GM12878 (cell line): ENCODE data around the gene FARS2. TPM values are rescaled to one million over a fixed set of nuclear protein-coding genes. Genes with fewer than 3 reads are reported as not detected.

Experiments
- ATAC-seq: fragments of 200-7000 bp; cut with Tn5 transposase; 3 replicates; pipeline ENCODE4 v1.9.1; 2020; ENCODE audit warnings: mild to moderate bottlenecking, moderate library complexity
- BruUV-seq: library from RNA; stranded (reverse); fragments of 400-500 nt; replicated peaks from 2 replicates; lab custom pipeline; 2021; lab: Mats Ljungman, UMichigan
- CTCF ChIA-PET: fragments of 300-600 bp; sonication (Branson Sonifier 250); formaldehyde crosslinking; extraction: SDS; loops from one replicate; lab custom pipeline; 2021; ENCODE audit warnings: inconsistent platforms; lab: Yijun Ruan, JAX
- POLR2A ChIA-PET: fragments of 350-600 bp; formaldehyde crosslinking; extraction: SDS; loops from one replicate; lab custom pipeline; 2021; ENCODE audit warnings: inconsistent platforms; lab: Charles Lee
- RAD21 ChIA-PET: fragments of 300-600 bp; sonication (Branson Sonifier 250); formaldehyde crosslinking; loops from one replicate; lab custom pipeline; 2023; ENCODE audit warnings: antibody characterized with exemption; ENCODE audit not compliant: unreplicated experiment; lab: Charles Lee
- SMC1A ChIA-PET: fragments of 300-600 bp; sonication (Branson Sonifier 250); formaldehyde crosslinking; loops from one replicate; lab custom pipeline; 2023; ENCODE audit not compliant: unreplicated experiment, uncharacterized antibody; lab: Charles Lee
- DNase-seq: peaks from one replicate; pipeline ENCODE4 v3.0.0-alpha.2; 2011; ENCODE audit warnings: low read depth, low spot score
- FAIRE-seq: peaks from 3 replicates; lab custom pipeline; 2011; peaks lifted over from hg19 to GRCh38; lab: Jason Lieb, UNC
- H2AFZ ChIP-seq: 2 replicates; pipeline ENCODE4 v1.6.0; 2011; ENCODE audit warnings: low read depth, low read length, control low read depth; ENCODE audit not compliant: control insufficient read depth
- H3K27ac ChIP-seq: 2 replicates; pipeline ENCODE4 v1.5.1; 2011; ENCODE audit warnings: control low read depth; ENCODE audit not compliant: control insufficient read depth, insufficient read depth
- H3K27me3 ChIP-seq, 2 experiments: replicated peaks in 1 of 2; 2 replicates each; pipeline versions ENCODE4 v1.6.0 to v1.6.1; 2011; ENCODE audit warnings: low read length in 1 of 2; ENCODE audit not compliant: control insufficient read depth in 2 of 2, insufficient read depth in 2 of 2
- H3K36me3 ChIP-seq, 2 experiments: 2 replicates each; pipeline ENCODE4 v1.5.1; 2011; ENCODE audit warnings: low read length in 1 of 2; ENCODE audit not compliant: control insufficient read depth in 2 of 2, insufficient read depth in 2 of 2
- H3K4me1 ChIP-seq: 2 replicates; pipeline ENCODE4 v1.6.1; 2011; ENCODE audit warnings: mild to moderate bottlenecking, low read length, moderate library complexity, mixed read lengths; ENCODE audit not compliant: control insufficient read depth, insufficient read depth
- H3K4me2 ChIP-seq: 2 replicates; pipeline ENCODE4 v1.6.0; 2011; ENCODE audit warnings: control low read depth; ENCODE audit not compliant: control insufficient read depth, insufficient read depth
- H3K4me3 ChIP-seq: fragments of 200-600 bp; sonication (generic); 2 replicates; pipeline ENCODE4 v1.5.1; 2016
- H3K79me2 ChIP-seq: 2 replicates; pipeline ENCODE4 v1.6.0; 2011; ENCODE audit warnings: low read length; ENCODE audit not compliant: control insufficient read depth, insufficient read depth
- H3K9ac ChIP-seq: 2 replicates; pipeline ENCODE4 v1.8.0; 2011; ENCODE audit warnings: low read length, control low read depth, mixed read lengths; ENCODE audit not compliant: control insufficient read depth, insufficient read depth
- H3K9me3 ChIP-seq: replicated peaks from 3 replicates; pipeline ENCODE4 v1.5.1; 2011; ENCODE audit warnings: mild to moderate bottlenecking, low read length; ENCODE audit not compliant: control insufficient read depth, insufficient read depth
- H4K20me1 ChIP-seq: 2 replicates; pipeline ENCODE4 v1.6.0; 2011; ENCODE audit not compliant: control insufficient read depth, insufficient read depth
- HCFC1 ChIP-seq: fragments of 150-350 bp; IDR thresholded peaks from 2 replicates; pipeline ENCODE4 v1.6.1; 2014; ENCODE audit warnings: low read length
- JUND ChIP-seq: IDR thresholded peaks from 2 replicates; pipeline ENCODE4 v1.6.1; 2012; ENCODE audit warnings: low read depth, mild to moderate bottlenecking, low read length, improper control_type of control experiment, moderate library complexity
- LARP7 ChIP-seq: fragments of 450-650 bp; IDR thresholded peaks from 2 replicates; pipeline ENCODE4 v1.6.1; 2017; ENCODE audit warnings: mild to moderate bottlenecking
- NFYB ChIP-seq: IDR thresholded peaks from 2 replicates; pipeline ENCODE4 v1.6.1; 2011; ENCODE audit warnings: low read depth, mild to moderate bottlenecking, low read length, improper control_type of control experiment, moderate library complexity; ENCODE audit not compliant: insufficient read depth
- POLR2A ChIP-seq: IDR thresholded peaks from 2 replicates; pipeline ENCODE4 v1.6.1; 2011; ENCODE audit warnings: low read depth, mild to moderate bottlenecking, low read length
- RCOR1 ChIP-seq: conservative IDR thresholded peaks from 2 replicates; pipeline ENCODE4 v1.6.1; 2012; ENCODE audit warnings: low read depth, low read length, improper control_type of control experiment
- RELB ChIP-seq: fragments of 450-650 bp; IDR thresholded peaks from 2 replicates; pipeline ENCODE4 v1.6.1; 2017; ENCODE audit warnings: low read depth, mild to moderate bottlenecking, moderate library complexity
- ZBTB4 ChIP-seq: fragments of 450-650 bp; formaldehyde crosslinking; IDR thresholded peaks from 2 replicates; pipeline ENCODE4 v1.4.0; 2022; ENCODE audit warnings: mild to moderate bottlenecking, moderate library complexity
- WGBS: methylation state at CpG from one replicate; pipeline ENCODE4 v1.1.6; 2016; ENCODE audit warnings: low lambda C conversion rate; ENCODE audit not compliant: insufficient replicate concordance, insufficient coverage; ENCODE audit errors: missing lambda C conversion rate; 5-methylcytosine and 5-hydroxymethylcytosine counted together
- in situ Hi-C: fragments of 300-500 bp; cut with MboI; formaldehyde crosslinking; loops from 9 replicates; pipeline ENCODE4 v1.14.3; 2018; ENCODE audit warnings: mixed read lengths
- intact Hi-C: fragments of 100-400 bp; cut with micrococcal nuclease; formaldehyde crosslinking; loops from one replicate; pipeline ENCODE4 v1.14.2; 2022; ENCODE audit not compliant: unreplicated experiment
- polyA plus RNA-seq, 11 experiments: library from polyadenylated mRNA; depleted of rRNA in 4 of 11; unstranded in 6 of 11; stranded (reverse) in 5 of 11; fragments of >200 nt; fragmentation: Nextera tagmentation in 4 of 11; fragmentation: Illumina TruSeq in 1 of 11; extraction: Ambion mirVana in 4 of 11; extraction: Trizol in 1 of 11; gene quantifications; 1 replicate in 1 of 11; 2 replicates in 10 of 11; pipeline versions ENCODE4 v1.2.1 to v1.2.3, GENCODE V29; 2011 to 2016; ENCODE audit warnings: inconsistent platforms in 2 of 11, missing spikeins in 2 of 11, low read depth in 1 of 11
- total RNA-seq, 4 experiments: library from RNA; depleted of rRNA in 3 of 4; stranded (reverse); fragments of >200 nt in 3 of 4; fragmentation: Illumina TruSeq in 1 of 4; extraction: Trizol in 1 of 4; gene quantifications; 2 replicates each; pipeline versions ENCODE4 v1.2.1 to v1.2.3, GENCODE V29; 2013 to 2021
- TF ChIP-seq, protein P1 (sequence below): IDR thresholded peaks from 2 replicates; pipeline ENCODE4 v1.6.1; 2011; ENCODE audit warnings: mild to moderate bottlenecking, low read depth, low read length, moderate library complexity; ENCODE audit not compliant: insufficient replicate concordance

Gene FARS2
- total and polyA plus RNA-seq, 10 of the 15 experiments (the other 5 are each of a cell fraction or from before 2014, with no cell fraction given) = 16.8 to 46.7 (median 25.6) TPM

GRCh38 chr6:5622276-5623005 lies 361.1 kb downstream of the FARS2 start (continued):
- no peak for TF ChIP-seq RCOR1
- TF ChIP-seq, all 136 proteins: peak for 0

- H3K4me3 ChIP-seq = no peak overlapping the region
- H3K36me3 ChIP-seq = no peaks in the 10 kb centered on the region
- H3K4me1 ChIP-seq = peaks cover 17% of the 10 kb centered on the region
- H3K9me3 ChIP-seq = no peaks in the 10 kb centered on the region
- 46% methylated on average over 2 of the region's 2 CpGs for WGBS
- SMC1A ChIA-PET = interaction anchor here (0.7 kb wide), 1 partner anchor 1227 kb away, joined by 3 read pairs; no protein-coding TSS in a partner anchor
- H3K27me3 ChIP-seq = no peaks in the 10 kb centered on the region
- H3K27ac ChIP-seq = no peak overlapping the region
- no peak overlapping the region for H3K4me2 ChIP-seq
- H4K20me1 ChIP-seq = no peaks in the 10 kb centered on the region; the same call in 1 of the 2 replicates
- BruUV-seq = no TSS peak
- in situ Hi-C loops (no loop called here), intact Hi-C loops (no loop called here)
- FAIRE-seq (no peak), ATAC-seq (no peak), DNase-seq (no peak)
- no peaks in the 10 kb centered on the region for H3K79me2 ChIP-seq
- no peak overlapping the region for H2AFZ ChIP-seq
- RAD21 ChIA-PET = no interaction called here
- POLR2A ChIA-PET = interaction anchor here (0.7 kb wide), 1 partner anchor 13 kb away, joined by 3 read pairs; no protein-coding TSS in a partner anchor
- no peak overlapping the region for H3K9ac ChIP-seq
- TF ChIP-seq, protein P1, sequence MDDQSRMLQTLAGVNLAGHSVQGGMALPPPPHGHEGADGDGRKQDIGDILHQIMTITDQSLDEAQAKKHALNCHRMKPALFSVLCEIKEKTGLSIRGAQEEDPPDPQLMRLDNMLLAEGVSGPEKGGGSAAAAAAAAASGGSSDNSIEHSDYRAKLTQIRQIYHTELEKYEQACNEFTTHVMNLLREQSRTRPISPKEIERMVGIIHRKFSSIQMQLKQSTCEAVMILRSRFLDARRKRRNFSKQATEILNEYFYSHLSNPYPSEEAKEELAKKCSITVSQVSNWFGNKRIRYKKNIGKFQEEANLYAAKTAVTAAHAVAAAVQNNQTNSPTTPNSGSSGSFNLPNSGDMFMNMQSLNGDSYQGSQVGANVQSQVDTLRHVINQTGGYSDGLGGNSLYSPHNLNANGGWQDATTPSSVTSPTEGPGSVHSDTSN = no peak
- TF ChIP-seq HCFC1 (no peak), POLR2A (no peak), ZBTB4 (CRISPR knock-in tag) (no peak), NFYB (no peak), JUND (no peak), RELB (no peak), LARP7 (no peak)
- CTCF ChIA-PET = no interaction called here
Measured at GRCh38 chr6:5623769-5624168, 362.5 kb downstream of the FARS2 start.
